CD4-positive, alpha-beta T cell treated with Interleukin-17A for 4 hours (primary cell): ENCODE results near the gene SHISA3.
"Not testable (repeated sequence)": the region's sequence is repeated elsewhere in the genome, so short reads cannot be mapped to it uniquely, and the experiment has no call there.

Source experiments
- DNase-seq: peaks from one replicate; pipeline ENCODE4 v3.0.0-alpha.2; 2020; ENCODE audit warnings: mixed read lengths

Gene SHISA3

DNA sequence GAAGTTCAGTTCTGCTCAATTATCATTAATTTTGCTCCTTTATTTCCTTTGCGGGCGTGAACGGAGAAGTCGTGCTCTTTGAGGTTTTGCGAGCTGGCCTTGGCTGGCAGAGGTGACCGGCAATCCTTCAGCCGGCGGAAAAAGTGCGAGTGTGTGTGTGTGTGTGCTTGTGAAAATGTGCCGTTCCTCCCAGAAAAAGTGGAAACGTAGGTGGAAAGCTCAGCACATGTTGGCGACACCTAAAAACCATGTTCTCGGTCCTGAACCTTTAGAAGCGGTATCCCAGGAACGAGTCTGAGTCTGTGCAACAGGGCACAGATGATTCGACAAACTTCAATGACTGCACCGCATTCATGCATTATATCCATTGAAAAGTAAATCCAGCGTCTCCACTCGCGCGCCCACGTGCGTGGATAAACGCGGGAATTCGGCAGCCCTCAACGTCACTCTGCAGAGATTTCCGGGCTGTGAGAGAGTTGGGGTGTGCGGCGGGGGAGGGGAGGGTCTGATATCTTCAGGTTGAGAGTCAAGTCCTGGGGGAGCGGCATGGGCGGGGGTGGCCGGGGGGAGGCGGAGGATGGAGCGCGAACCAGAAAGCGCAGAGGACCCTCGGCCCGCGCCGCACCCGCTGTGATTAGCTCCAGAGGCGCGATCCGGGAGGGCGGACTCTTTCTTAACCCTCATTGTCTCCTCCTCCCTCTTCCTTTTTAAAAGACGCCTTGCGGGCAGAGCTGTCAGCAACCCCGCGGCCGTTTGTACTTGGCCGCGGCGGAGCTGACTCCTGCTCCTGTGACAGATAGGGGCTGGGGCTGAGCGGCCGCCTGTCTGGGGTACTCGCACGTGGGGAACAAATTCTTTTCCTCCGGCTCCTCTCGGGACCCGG lies at the start of gene SHISA3:
Gene SHISA3 (plus strand): TSS at position 737 of the 883 bp plus-strand sequence. CDS start 569 bp downstream, outside the sequence.
- DNase-seq, result no peak

DNA sequence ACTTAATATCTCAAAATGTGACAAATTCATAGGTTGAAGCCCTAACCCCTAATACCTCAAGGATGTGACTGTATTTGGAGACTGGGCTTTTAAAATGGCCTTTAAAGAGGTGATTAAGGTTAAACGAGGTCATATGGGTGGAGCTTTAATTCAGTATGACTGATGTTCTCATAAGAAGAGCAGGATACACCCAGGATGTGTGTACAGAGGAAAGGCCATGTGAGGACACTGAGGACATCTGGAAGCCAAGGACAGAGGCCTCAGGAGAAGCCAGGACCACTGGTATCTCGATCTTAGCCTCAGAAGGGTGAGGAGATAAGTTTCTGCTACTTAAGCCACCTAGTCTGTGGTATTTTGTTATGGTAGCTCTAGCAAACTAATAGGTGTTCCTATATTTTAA lies 49.0 kb upstream of the SHISA3 start:
- DNase-seq, result no peak

DNA sequence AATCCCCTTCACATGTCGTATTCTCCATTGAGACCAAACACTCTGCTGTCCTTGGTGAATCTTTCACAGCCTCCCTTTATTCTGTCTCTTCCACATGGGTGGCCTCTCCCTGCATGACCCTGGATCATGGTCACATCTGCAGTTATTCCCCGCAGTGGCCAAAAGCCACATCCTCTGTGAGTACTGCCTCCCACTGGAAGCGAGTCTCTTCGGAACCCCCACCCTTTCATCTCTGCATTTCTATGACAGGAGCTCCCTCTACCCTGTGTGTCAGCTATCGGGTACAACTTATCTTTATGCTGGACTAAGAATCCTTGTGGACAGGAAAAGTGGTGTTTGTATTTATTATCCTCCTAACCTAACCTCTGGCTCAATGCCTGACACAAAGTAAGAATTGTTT lies 48.6 kb upstream of the SHISA3 start:
- DNase-seq, result no peak

- no peak for DNase-seq
These were observed 46.6 kb upstream of the SHISA3 start for GRCh38 chr4:42350611-42351182.

DNA sequence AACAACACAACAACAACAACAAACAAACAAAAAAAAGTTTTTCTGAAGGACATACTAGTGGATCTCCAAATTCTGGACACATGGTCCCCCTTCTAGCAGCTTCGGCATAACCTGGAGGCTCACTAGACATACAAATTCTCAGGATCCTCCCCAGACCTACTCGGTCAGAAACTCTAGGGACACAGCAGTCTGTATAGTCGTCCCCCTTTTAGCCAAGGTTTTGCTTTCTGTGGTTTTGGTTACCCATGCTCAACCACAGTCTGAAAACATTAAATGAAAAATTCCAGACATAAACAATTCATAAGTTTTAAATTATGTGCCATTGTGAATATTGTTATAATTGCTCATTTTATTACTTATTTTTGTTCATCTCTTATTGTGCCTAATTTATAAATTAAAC lies 45.2 kb upstream of the SHISA3 start:
- no peak for DNase-seq

- no peak for DNase-seq
These were observed 40.0 kb upstream of the SHISA3 start for GRCh38 chr4:42357325-42357724.

GRCh38 chr4:42359711-42360110 lies 37.6 kb upstream of the SHISA3 start:
- no peak for DNase-seq

DNA sequence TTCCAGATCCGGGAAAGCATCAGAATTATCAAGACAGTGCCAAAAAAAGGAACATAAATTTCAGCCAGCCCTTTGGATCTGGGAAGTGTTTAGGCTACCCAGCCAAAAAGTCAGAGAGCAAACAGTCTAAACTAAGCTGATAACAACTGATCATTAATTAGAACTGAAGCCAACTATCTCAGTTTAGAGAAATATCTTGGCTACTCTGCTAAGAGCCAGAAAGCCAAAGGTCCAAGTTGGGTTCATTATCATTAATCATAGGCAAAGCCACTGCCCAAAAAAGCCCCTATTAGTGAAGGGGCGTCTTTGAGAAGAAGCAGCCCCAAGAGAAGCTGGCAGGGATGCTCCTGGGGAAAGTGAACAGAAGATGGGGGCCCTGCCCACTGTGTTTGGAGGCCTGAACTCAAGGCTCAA lies 37.0 kb upstream of the SHISA3 start:
- no peak for DNase-seq

DNA sequence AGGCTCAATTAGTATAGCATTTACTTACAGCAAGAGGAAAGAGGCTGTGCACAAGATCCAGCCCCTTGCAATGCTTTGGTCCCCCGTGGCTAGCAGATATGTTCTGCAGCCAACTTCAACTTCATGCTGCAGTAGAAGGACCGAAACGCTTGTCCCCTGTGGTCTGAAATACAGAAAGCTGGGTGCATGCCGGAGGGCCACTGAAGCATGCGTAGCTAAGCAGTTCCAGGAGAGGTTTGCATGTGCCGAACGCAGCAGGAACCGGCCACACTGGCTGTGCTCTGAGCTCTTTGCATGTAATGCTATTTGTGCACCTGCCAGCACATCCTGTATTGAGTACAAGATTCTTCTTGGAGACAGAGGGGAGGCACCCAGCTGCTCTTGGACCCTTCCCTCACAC lies 35.8 kb upstream of the SHISA3 start:
- DNase-seq, result no peak

DNA sequence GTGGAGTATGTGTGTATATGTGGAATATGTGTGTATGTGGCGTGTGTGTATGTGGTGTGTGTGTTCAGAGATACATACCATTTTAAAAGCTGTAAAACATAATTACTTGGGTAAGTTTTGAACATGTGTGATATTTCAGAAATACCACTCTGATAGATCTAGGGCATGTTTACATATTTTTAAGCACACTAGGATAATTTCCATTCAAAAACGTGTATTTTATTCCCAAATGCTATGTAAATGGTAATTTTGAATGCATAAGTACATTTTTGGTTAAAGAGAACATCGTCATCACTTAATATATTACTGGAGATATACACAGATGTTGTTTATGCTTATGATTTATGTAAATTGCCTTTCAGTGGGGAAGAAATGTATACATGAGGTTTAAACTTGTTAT lies 34.7 kb upstream of the SHISA3 start:
- DNase-seq, result no peak

GRCh38 chr4:42363614-42364013 lies 33.7 kb upstream of the SHISA3 start:
- no peak for DNase-seq

DNA sequence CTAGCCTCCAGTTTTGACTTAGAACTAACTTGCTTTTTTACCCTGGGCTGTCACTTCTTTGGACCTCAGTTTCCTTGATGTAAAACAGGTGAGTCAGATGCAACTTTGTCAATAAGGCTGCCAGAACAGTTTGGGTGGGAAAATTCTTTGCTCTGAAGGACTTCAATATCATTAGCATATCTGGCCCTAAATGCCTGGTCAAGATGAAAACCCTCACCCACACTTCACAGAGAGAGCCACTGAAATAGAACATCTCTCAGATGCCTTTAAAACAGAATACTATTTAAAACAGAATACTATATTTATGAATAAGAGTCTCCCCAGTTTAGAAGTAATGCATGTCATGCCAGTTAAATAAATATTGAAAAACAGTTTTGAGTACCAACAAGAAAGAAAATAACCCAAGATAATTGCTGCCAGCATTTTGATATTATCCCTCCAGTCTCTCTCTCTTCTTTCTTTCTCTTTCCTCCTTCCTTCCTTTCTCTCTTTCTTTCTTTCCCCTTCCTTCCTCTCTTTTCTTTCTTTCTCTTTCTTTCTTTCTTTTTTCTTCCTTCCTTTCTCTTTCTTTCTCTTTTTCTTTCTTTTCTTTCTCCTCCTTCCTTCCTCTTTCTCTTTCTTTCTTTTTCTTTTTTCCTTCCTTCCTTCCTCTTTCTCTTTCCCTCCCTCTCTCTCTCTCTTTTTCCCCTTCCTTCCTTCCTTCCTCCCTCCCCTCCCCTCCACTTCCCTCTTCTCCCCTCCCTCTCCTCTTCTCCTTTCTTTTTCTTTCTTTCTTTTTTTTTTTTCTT lies 32.8 kb upstream of the SHISA3 start:
- no peak for DNase-seq

DNA sequence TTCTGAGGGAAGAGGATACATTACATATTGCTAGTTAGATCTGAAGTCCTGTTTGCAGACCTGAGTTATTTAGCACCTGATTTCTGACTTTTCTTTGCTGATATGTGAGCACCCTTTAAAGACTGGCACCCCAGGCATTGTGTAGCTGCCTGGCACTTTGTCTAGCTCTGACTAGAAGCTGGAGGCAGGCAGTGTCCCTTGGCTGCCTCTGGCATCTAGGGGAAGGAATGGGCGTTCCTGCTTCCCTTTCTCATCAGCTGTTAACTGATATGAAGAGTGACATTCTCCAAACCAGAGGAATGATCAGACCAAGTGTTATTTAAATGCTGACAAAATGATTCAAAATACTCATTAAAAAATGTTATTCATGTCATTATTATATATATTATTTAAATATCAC lies 30.3 kb upstream of the SHISA3 start:
- no peak for DNase-seq

- no peak for DNase-seq
These were observed 27.8 kb upstream of the SHISA3 start for GRCh38 chr4:42369489-42369888.

GRCh38 chr4:42371305-42372252 lies 25.7 kb upstream of the SHISA3 start:
- no peak for DNase-seq

GRCh38 chr4:42372303-42372702 lies 25.0 kb upstream of the SHISA3 start:
- not testable (repeated sequence) for DNase-seq

DNA sequence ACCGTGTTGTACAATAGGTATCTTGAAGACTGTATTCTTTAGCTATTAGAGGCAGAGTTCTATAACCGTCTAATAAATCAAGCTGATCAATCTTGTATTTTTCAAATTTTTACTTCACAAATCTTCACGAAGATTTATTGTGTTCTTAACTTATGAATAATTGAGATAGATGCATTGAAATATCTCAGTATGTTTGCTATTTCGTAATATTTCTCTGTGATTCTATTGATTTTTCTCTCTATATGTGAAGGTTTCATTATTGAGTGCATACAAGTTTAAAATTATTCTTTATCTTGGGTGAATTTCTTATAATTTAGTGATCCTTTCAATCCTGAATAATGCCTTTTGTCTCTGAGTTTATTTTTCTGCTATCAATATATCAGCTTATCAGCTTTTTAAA lies 19.8 kb upstream of the SHISA3 start:
- DNase-seq, result no peak

DNA sequence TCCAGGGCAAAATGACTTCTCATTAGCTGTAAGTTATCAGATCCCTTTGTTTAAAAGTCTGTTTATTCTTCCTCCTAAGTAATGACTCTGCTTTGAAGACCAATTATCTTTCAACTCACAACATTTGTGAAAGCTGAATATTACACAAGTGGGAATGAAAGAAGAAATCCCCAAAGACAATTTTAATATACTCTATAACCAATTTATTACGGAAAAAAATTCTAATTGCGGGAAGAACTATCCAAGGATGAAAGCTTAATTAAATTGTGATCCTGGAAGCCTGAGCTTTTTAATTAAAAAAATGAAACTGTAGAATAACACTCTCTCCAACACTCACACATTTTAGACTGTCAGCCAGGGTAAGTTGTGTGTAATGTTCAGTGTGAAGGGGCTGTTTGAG lies 15.6 kb upstream of the SHISA3 start:
- DNase-seq, result no peak

DNA sequence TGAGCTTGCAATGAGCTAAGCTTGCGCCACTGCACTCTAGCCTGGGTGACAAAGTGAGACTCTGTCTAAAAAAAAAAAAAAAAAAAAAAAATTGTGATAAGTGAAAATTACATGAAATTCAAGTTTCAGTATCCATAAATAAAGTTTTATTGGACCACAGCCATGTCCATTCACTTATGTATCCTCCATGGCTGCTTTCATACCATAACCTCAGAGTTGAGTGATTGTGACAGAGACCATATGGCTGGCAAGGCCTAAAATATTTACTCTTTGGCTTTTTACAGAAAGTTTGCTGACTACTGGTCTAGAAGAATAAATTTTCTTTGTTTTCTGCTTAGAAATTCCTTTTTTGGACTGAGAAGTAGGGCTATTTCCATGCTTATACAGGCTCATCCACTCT lies 11.8 kb upstream of the SHISA3 start:
- DNase-seq, result no peak

GRCh38 chr4:42390622-42391354 lies 6.5 kb upstream of the SHISA3 start:
- DNase-seq, result no peak

GRCh38 chr4:42391355-42391664 lies 6.0 kb upstream of the SHISA3 start:
- no peak for DNase-seq

DNA sequence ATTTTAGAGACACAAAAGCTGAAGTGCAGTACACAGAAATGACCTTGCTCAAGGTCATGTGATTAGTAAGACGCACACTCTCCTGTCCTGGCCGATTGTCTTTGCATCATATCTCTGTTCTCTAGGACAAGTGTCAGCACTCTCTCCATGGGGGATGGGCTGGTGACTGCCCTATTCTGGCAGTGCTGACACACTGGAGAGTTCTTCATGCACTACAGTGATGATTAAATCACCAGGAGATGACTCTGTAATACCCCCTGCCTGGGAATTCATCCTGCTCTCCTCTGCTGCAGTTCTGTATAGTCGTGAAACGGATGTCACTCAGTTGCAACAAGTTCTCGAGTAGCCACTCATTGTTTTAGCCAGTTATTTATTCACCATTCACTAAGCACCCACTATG lies 5.3 kb upstream of the SHISA3 start:
- no peak for DNase-seq
